C1 segment of cervical spinal cord (tissue), 14 donors: ENCODE results near the gene C6orf118.

ENCODE experiments used
- DNase-seq, 14 donors: peaks; one replicate each; lab custom pipeline; 2025; lab: John Stamatoyannopoulos, UW

C6orf118 gene

DNA sequence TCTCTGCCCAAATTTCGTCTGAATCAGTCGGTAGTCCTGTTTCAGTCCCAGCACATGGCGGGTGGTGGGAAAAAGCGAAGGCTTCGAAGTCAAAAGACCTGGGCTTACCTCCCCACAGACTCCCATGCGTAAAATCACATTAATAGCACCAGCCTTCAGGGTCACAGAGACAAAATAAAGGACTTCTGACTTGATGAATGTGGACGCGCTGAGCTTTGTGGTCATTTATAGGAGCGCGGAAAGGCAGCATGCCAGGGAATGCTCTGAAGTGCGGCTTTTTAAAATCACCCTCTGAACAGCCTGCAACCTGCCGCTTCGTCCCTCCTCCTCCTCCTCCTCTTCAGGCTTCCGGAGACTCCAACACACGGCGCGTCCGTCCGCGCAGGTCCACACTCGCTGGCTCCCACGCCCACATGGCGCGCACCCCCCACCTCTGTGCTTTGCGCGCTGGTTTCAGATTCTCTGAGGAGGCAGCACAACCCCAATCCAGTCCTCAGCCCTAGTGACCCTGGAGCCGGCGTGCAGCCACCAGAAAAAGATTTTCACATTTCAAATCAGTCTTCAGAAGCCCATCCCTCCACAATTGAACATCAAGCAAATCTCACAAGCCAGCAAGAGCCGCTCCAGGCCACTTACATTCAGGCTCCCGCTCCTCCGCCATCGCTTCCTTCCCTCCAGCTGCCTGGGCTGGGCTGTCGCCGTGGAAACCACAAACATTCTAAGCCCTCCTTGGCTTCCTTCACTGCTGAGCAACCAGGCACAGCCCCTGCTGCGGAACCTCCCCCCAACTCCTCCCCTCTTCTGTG lies at the start of gene C6orf118:
Gene C6orf118, minus strand, starts transcription at position 680 of the 806 bp plus-strand sequence. Its CDS starts 19 bp downstream, at position 661.
- DNase-seq = peak in 8 of 14 donors; percentile 2 to 44 (median 16)

DNA sequence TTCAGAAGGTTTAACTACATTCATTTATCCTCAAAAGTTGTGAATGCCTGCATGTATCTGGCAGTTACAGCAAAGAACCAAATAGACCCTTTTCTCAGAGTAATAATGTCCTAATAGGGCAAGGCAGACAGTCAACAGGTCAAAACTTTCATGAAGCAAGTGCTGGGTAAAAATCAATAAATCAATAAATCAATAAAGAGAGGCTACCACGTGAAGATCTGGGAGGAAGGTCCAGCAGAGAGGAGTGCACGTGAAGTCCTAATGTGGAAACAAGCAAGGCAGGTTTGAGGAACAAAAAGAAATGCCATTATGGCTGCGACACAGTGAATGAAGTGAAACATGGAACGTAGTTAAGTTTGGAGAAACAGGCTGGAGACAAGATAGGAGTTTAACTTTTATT lies 36.3 kb upstream of the C6orf118 start:
- no peak for DNase-seq

DNA sequence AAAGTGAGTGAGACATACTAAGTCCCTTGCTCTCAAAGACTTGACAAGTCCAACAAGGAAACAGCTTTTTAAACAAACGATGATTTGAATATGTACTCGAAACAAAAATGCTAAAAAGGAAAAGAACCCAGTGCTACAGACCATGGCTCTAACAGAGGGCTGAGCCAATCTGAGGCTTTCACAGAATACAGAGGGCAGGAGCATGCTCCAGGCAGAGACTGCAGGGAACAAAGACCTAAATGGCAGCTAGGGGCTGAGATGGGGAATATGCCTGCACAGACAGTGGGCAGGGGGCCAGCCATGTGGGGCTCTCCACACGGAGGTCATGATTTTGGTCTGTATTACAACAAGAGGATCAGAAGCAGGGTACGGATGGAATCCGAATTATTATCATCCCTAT lies 31.1 kb upstream of the C6orf118 start:
- DNase-seq = no peak

DNA sequence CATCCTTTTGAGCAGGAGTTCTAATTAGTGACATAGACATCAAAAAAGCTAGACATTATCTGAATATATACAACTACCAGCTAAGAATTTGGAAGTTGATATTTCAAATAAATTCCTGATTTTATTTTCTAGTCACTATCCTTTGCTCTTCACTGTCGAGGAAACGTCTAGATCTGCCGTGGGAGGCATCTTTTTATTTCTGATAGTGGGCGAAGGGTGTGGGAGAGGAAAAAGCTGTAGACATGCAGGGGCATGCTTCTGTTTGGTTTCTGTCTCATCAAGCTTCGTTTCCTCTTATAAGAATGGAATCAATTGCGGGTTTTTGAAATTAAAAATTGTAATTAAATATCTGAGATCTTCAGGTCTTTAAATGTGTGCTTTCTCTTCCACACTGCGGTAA lies 16.2 kb upstream of the C6orf118 start:
- no peak for DNase-seq

DNA sequence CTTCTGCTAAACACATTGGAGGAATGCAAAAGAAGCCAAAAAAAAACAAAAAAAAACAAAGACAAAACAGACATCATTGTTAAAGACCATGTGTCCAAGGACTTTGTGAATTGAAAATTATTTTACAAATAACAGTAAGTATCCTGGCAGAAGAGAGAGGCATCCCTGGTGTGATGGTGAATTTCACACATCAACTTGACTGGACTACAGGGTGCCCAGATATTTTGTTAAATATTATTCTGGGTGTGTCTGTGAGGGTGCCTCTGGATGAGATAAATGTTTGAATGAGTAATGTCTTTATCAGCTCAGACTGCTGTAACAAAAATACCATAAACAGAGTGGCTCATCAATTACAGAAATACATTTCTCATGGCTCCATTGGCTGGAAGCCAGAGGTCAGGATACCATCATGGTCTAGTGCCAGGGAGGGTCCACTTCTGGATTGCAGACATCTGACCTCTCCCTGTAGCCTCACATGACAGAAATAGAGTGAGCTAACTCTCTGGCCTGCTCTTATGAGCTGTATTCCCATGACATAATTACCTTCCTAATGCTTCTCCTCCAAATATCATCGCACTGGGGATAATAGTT lies 12.2 kb upstream of the C6orf118 start:
- DNase-seq = no peak

DNA sequence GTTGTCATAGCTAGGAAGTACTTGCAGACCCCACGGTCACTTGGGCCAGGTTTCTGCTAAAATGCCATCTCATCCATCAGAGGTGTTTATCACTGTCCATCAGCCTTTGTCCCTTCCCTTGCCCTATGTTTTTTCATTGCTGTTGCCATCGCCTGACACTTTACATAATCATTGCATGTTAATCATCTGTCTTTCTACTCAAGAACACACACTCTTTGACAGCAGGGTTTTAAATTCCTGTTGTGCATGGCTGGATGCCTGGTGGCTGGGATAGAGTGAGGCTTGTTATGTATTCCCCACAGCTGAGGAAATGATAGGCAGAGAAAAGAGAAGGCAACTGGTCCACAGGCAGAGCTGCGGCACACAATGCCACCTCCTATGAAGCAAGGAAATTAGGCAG lies 11.7 kb upstream of the C6orf118 start:
- no peak for DNase-seq

DNA sequence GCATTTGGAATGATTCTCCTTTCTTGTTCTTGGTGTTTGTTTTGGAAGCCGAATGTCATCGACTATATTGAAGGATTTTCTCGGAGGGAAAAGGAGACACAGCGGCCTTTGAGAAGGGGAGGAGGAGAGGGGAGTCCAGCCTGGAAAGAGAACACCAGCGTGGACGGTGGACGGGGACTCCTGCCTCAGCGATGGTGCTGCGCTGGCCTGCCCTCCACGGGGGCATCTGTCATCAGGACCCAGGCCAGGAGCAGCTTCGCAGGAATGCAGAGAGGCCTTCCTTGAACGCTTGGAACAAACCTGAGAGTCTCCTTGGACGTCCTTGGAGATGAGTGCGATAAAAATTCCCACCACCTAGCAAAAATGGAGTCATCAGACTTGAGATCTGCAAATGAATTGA lies 8.3 kb upstream of the C6orf118 start:
- DNase-seq = no peak

DNA sequence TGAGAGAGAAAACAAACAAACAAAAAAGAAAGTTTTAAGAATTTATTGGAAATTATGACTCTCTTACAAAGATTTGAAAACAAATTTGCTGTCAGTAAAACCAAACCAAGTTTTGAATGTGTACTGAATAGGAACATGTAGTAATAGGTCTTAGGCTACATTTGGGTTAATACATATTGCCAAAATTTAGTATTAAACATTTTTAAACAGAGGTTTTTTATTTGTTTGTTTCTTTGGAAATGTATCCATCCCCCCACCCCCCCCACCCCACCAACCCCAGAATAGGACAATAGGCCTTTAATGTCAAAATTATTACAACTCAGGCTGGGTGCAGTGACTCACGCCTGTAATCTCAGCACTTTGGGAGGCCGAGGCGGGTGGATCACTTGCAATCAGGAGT lies 2.5 kb downstream of the C6orf118 start:
- no peak for DNase-seq

DNA sequence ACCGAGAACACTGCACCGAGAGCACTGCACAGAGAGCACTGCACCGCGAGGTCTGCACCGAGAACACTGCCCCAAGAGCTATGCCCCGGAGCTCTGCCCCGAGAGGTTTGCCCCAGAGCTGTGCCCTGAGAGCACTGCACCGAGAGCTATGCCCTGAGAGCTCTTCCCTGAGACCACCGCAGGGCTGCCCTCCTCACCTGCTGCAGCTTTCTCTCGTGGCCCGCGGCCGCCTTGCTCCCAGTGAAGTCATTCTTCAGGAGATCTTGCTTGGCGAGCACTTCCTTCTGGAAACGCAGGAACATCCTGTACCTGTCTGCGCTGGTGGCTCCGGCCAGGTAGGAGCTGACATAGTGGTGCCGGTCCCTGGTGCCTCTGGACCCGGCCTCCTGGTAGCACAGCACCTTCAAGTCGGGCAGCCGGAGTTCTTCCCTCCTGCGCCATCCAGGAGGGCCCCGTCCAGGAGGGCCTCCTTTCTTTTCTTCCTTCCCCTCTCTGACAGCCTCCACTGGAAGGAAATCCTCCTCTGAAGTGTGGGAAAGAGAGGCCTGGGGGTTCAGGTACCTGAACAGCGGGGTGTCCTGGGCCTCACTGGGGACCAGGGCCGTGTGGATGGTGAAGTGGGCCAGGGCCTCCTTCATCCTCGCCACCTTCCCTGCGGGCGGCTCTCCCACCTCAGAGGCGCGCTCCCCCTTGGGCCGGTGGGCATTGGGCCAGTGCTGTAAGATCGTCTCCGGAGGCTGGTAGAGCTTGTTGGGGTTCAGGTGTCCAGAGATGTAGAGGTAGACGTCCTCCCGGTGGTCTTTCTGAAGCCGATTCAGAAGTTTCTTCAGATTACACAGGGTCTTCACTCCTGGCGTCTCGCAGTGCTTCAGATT lies 7.8 kb downstream of the C6orf118 start:
- DNase-seq = no peak

DNA sequence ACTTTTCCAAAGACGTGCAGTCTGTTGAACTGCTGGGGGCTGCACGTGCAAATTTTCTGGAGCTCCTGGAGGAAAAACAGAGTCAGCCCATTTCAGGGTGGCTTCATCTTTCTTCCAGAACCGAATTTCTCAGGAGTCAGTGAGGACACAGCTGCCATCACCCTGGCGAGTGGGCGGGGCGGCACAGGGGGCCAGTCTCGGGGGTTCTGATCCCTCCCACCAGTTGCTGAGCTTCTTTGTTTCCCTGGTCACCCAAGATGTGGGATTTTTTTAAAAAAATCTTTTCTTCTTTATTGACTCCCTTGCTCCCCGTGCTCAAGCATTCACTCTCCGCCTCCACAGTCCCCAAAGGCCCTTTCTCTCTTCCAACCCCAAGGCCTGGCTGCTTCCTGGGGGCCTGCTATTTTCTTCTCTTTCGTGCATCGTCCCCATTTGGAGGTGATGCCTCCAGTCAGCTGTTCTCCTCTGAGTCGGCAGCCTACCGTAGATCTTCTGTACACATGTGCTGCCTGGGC lies 8.9 kb downstream of the C6orf118 start:
- DNase-seq = no peak

DNA sequence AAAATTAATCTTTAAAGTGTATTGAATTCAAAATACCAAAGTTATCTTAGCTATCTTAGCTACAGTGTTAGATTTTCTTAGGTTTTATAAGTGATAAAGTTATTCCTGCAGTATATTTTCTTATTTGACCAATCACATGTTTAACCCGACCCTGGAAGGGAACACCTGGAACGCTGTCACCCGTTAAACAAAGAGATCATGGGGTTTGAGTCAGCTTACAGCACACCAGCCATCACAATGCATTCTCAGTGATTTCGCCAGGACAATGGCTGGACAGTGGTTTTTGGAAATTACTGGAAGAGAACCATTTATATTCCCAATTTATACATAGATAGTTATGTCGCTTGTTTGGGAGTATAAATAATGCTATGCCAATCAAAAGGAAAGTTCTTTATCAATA lies 10.5 kb downstream of the C6orf118 start:
- DNase-seq = no peak

DNA sequence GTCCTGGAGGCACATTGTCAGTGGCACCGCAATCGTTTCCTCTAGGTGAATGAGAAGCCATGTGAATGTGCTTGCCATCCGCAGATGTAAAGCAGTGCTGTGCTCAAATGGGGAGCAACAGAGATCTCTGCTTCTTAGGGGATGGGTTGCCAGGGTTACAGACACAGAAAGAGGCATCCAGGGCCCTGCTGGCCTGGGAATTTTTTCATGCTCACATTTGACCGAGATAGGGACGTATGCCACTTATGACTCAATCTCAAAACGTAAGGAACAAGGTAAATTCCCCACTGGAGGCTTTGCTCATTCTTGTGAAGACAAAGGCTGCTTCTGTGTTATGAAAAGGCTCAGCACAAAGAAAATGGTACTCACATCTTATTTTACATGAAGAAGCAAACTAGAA lies 11.0 kb downstream of the C6orf118 start:
- no peak for DNase-seq

DNA sequence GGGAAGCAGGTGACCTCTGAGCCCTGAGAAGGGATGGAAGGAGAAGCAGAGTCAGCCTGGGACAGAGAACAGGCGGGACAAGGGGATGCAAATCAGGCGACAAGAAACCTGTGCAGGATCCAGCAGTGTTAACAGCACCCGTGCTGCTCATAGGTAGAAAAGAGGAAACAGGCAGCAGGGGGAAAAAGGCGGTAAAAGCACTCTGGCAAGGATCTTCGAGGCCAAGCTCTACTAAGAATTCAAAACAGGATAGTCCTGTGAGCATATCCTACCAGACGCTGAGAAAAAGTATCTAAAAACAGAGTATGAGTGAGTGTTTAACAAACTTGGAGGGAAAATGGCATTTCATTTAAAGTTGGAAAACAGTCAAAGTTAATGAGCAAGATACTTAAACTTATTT lies 16.7 kb downstream of the C6orf118 start:
- DNase-seq = no peak

DNA sequence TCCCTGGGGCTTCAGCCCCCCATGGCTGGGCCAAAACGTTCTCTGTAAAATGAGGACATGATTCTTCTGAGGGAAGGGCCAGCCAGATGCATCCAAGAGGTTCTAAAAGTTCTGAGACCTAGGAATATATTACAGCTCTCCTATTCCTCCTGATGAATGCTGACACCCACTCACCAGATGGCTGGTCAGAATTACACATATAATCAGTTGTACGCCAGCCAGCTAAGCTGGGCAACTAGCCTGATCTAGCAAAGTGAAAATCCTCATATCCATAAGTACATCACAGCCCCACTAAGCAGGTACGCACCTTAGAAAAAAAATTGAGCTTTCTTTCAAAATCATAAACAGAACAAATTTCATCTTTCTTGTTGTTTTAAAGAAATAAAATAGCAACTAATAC lies 34.8 kb downstream of the C6orf118 start:
- peak in 1 of 14 donors; percentile 64 for DNase-seq

DNA sequence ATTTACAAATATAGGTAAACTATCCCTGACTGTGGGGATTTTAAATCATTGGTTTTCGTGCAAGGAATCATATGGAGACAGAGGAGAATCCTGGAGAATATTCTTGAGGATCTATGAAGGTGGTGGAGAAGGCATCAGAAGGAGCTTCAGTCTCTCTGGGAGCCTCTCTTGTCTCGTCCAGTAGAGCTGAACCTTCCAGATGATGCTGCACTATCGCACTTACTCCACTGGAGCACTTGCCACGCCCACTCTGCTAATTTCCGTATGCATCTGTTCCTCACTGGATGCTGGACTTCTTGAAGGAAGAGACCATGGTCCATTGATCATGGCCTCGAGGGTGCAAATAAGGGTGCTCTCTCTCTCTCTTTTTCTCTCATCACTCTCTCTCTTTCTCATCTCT lies 36.8 kb downstream of the C6orf118 start:
- DNase-seq = no peak

DNA sequence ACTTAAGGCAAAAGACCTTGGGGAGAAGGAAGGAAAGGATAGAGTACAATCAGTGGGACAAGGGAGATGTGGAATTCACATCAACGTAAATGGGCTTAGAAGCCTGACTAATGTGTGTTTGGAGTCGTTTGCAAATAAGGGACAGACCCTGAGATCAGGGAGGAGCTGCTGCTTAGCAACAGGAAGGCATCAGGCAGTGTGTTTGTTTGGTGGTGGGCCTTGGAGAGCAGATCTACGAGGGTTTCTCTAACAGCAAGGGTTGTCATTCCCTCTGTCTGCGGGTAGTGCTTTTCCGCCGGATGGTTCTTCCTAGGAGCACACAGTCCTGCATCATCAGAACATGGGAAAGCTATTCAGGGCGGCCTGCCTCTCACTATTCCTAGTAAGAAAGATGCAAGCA lies 40.4 kb downstream of the C6orf118 start:
- no peak for DNase-seq

DNA sequence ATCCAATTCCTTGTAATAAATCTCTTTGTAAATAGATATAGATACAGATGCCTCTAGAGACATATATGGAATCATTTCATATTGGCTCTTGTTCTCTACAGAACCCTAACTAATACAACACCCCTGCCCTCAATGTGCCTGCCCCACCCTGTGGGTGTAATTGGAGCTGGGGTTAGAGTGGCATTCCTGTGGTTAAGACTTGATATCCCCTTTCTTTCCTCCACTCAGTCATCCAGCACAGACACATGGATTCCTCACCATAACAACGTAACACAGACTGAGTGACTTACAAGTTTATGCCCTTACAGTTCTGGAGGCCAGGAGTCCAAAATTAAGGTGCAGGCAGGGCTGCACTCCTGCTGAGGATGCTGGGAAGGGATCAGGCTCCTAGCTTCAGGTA lies 42.8 kb downstream of the C6orf118 start:
- no peak for DNase-seq

DNA sequence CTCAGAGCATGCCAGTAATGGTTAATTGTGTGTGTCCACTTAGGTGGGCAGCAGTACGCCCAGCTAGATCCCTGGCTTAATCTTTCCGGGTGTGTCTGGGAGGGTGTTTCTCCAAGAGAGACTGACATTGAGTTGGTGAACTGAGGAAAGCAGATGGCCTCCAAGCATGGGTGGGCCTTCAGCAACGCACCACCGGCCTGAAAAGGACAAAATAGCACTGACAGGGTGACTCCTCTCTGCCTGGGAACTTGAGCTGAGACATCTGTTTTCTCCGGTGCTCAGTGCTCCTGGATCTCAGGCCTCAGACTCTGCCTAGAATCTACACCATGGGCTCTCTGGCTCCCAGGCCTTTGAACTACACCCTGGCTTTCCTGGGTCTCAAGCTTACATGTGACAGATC lies 43.2 kb downstream of the C6orf118 start:
- DNase-seq = no peak

DNA sequence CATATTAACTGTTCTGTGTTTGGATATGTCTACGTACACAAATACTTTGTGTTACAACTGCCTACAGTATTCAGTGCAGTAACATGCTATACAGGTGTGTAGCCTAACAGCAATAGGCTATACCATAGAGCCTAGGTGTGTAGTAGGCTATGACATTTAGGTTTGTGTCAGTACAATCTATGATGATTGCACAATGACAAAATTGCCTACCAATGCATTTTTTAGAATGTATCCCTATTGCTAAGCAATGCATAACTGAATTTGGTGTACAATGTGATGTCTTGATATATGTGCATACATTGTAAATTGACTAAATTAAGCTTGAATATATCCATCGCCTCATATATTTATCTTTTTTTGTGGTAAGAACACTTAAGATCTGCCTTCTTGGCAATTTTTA lies 48.9 kb downstream of the C6orf118 start:
- no peak for DNase-seq

DNA sequence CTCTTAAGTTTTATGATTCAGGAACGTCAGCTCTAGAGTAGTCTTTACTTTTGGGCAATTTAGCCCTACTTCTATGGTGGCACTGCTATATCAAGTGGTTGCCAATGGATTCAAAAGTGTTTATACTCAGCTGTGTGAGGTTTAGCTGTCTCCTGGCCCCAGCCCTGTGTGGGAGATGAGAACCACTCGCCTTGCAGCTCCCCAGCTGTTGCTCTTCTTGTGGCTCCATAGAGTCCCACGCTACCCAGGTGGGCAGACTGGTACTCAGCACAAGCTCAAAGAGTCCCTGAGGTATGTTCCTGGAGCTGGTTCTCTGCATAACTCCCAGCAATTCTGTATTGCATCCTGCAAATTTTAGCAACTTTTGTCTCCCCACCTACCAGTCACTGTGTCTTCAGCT lies 59.6 kb downstream of the C6orf118 start:
- DNase-seq = no peak

DNA sequence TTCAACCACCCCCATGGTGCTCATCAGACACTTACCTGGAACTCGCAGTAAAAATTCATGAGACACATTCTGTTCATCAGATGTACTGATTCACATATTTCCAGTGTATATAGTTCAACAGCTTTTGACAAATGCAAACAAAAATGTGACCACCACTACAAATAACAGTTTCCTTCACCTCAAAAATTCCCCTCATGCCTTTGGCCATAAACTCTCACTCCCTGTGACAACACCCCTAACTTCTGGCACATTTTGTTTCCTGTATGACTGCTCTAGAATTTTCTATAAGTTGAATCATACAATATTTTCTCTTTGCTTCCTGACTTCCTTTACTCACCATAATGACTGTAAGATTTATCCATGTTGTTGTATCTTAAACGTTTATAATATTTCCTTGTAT lies 63.7 kb downstream of the C6orf118 start:
- DNase-seq = no peak

DNA sequence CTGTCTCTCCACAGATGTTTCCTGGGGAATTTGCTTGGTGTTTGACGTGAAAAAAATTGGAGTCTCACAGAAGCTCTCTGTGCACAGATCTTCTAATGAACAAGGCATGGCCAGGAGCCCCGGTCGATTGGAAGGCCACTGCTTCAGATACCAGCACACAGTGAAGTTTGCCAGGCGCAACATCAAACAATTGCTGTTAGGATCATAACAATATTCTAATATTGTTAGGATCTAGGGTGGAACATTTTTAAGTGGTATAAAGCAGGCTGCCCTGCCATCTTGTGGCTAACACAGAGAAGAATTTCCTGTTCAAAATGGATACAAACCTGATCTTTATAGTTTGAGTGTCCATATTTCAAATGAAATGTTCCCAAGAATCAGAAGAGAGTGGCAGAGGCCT lies 64.1 kb downstream of the C6orf118 start:
- peak in 4 of 14 donors; percentile 23 to 41 (median 39) for DNase-seq
